ENCODE measurements around the gene NKAIN2.

NKAIN2 gene

GRCh38 chr6:124748778-124749177 is 945.1 kb downstream of the NKAIN2 start:
- H3K4me3 ChIP-seq (ENCODE audit: low read depth, low read length), result no peak overlapping the region
- no peak for DNase-seq (ENCODE audit: low read depth)
- TF ChIP-seq, protein P1, sequence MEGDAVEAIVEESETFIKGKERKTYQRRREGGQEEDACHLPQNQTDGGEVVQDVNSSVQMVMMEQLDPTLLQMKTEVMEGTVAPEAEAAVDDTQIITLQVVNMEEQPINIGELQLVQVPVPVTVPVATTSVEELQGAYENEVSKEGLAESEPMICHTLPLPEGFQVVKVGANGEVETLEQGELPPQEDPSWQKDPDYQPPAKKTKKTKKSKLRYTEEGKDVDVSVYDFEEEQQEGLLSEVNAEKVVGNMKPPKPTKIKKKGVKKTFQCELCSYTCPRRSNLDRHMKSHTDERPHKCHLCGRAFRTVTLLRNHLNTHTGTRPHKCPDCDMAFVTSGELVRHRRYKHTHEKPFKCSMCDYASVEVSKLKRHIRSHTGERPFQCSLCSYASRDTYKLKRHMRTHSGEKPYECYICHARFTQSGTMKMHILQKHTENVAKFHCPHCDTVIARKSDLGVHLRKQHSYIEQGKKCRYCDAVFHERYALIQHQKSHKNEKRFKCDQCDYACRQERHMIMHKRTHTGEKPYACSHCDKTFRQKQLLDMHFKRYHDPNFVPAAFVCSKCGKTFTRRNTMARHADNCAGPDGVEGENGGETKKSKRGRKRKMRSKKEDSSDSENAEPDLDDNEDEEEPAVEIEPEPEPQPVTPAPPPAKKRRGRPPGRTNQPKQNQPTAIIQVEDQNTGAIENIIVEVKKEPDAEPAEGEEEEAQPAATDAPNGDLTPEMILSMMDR (IDR thresholded peaks at IDR 0.05; ENCODE audit: low read depth, low read length, missing control alignments), result no peak
- in situ Hi-C loops (cut with HindIII; ENCODE audit: low sequenced_read_pairs), result no loop called here

DNA sequence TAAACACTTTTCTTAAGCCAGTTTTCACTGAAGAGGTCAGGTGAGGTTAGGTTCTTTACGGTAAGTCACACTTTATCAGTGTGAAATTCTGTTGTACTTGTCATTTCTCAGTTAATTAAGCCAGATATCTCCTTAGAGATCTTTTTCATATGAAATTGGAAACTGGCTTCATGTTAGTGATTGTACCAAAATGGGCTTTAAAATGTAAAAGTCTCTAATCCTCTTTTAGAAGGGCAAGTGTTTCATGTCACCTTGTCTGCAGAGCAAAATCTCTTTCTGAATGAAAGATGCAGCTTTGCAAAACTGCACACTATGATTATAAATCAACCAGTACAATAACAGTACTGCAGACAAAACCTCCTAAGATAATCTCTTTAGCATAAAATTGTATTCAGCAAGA is 949.3 kb downstream of the NKAIN2 start:
- DNase-seq (ENCODE audit: low read depth), result no peak
- in situ Hi-C loops (cut with HindIII; ENCODE audit: low sequenced_read_pairs), result no loop called here
- TF ChIP-seq, protein P1 (IDR thresholded peaks at IDR 0.05; ENCODE audit: low read depth, low read length, missing control alignments), result no peak
- H3K4me3 ChIP-seq (ENCODE audit: low read depth, low read length), result no peak overlapping the region

DNA sequence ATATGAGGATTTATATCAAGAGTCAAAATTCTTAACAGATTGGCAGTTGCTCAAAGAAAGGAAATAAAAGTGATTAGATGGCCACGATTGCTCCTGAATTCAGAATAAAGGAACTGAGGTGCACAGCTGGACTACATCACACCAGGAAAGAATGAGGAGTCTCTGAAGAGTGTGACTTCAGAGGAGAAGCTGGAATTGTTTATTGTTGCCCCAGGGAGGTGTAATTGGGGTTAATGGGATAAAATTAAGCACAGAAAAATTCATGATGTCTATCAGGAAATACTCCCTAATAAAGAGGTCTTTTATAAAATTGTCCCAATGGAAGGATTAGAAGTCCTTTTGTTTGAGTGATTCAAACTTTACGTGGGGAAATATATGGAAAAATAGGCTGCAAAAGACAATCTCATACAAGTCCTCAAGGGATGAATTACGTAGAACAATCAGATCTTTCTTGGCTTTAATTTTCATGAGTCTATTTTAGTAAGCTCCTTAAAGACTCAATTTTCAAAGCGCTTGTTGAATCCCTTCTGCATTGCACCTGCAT is 950.0 kb downstream of the NKAIN2 start:
- TF ChIP-seq, protein P1 (IDR thresholded peaks at IDR 0.05; ENCODE audit: low read depth, low read length, missing control alignments), result no peak
- no peak for DNase-seq (ENCODE audit: low read depth)
- in situ Hi-C loops (cut with HindIII; ENCODE audit: low sequenced_read_pairs), result no loop called here
- no peak overlapping the region for H3K4me3 ChIP-seq (ENCODE audit: low read depth, low read length)

GRCh38 chr6:124755321-124755720 is 951.7 kb downstream of the NKAIN2 start:
- DNase-seq (ENCODE audit: low read depth), result no peak
- in situ Hi-C loops (cut with HindIII; ENCODE audit: low sequenced_read_pairs), result no loop called here
- H3K4me3 ChIP-seq (ENCODE audit: low read depth, low read length), result no peak overlapping the region
- TF ChIP-seq, protein P1 (IDR thresholded peaks at IDR 0.05; ENCODE audit: low read depth, low read length, missing control alignments), result no peak

DNA sequence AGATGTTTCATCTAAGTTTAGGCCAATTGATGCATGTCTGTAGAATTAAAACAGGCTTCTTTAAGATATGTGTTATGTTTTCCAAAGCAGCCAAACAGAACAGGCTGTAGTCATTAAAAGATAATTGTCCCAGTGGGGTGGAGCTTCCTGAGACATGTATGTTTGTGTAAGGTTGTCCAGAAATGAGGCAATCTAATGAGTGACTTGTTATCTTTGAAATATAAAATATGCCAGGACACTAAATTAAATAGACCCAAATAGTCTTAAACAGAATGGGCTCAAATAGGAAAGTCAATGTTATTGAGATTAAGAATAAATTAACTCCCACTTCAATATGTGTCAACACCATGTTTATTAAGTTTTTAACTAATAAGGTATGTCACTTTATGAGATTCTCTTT is 953.9 kb downstream of the NKAIN2 start:
- no peak for DNase-seq (ENCODE audit: low read depth)
- TF ChIP-seq, protein P1 (IDR thresholded peaks at IDR 0.05; ENCODE audit: low read depth, low read length, missing control alignments), result no peak
- in situ Hi-C loops (cut with HindIII; ENCODE audit: low sequenced_read_pairs), result no loop called here
- no peak overlapping the region for H3K4me3 ChIP-seq (ENCODE audit: low read depth, low read length)

DNA sequence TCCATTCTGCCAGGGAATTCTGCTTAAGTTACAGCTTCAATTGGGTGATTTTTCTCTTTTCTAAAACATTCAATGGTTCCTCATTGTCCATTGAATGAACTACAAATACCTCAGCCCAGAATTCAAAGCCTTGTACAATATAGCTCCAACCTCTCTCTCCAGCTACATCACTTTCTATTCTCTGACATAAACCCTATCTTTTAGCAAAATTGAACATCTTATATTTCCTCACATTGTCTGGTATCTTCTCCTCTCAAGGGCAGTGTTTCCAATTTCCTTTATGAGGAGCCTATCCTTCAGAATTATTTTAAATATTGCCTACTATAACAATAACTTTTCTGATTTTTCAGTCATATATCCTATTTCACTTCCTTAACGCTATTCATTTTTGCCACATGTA is 955.0 kb downstream of the NKAIN2 start:
- TF ChIP-seq, protein P1 (IDR thresholded peaks at IDR 0.05; ENCODE audit: low read depth, low read length, missing control alignments), result no peak
- in situ Hi-C loops (cut with HindIII; ENCODE audit: low sequenced_read_pairs), result no loop called here
- no peak overlapping the region for H3K4me3 ChIP-seq (ENCODE audit: low read depth, low read length)
- DNase-seq (ENCODE audit: low read depth), result no peak

GRCh38 chr6:124765280-124765679 is 961.6 kb downstream of the NKAIN2 start:
- no peak for DNase-seq (ENCODE audit: low read depth)
- TF ChIP-seq, protein P1 (IDR thresholded peaks at IDR 0.05; ENCODE audit: low read depth, low read length, missing control alignments), result no peak
- in situ Hi-C loops (cut with HindIII; ENCODE audit: low sequenced_read_pairs), result no loop called here

More at GRCh38 chr6:124765280-124765679, 961.6 kb downstream of the NKAIN2 start:
- no peak overlapping the region for H3K4me3 ChIP-seq (ENCODE audit: low read depth, low read length)
